Astrocyte (in vitro differentiated cells and primary cell): ENCODE data around the gene TNFAIP8L2. TPM values are rescaled to one million over a fixed set of nuclear protein-coding genes. Genes with fewer than 3 reads are reported as not detected.

Experiments
- DNase-seq: peaks from one replicate; pipeline ENCODE4 v3.0.0-alpha.2; 2010; ENCODE audit warnings: low read depth
- FAIRE-seq: peaks from 2 replicates; lab custom pipeline; 2011; peaks lifted over from hg19 to GRCh38; lab: Jason Lieb, UNC
- H2AFZ ChIP-seq: 2 replicates; pipeline ENCODE4 v1.6.0; 2012; ENCODE audit warnings: low read depth, low read length, inconsistent platforms
- H3K27ac ChIP-seq: 2 replicates; pipeline ENCODE4 v1.5.1; 2011; ENCODE audit warnings: low read depth, low read length, inconsistent platforms
- H3K27me3 ChIP-seq: 2 replicates; pipeline ENCODE4 v1.6.0; 2011; ENCODE audit warnings: low read length, inconsistent platforms; ENCODE audit not compliant: insufficient read depth
- H3K36me3 ChIP-seq: 2 replicates; pipeline ENCODE4 v1.5.1; 2011; ENCODE audit warnings: low read length, inconsistent platforms; ENCODE audit not compliant: insufficient read depth
- H3K4me1 ChIP-seq: 2 replicates; pipeline ENCODE4 v1.5.1; 2011; ENCODE audit warnings: low read length, inconsistent platforms; ENCODE audit not compliant: insufficient read depth
- H3K4me2 ChIP-seq: 2 replicates; pipeline ENCODE4 v1.6.0; 2012; ENCODE audit warnings: low read length, inconsistent platforms
- H3K4me3 ChIP-seq: 2 replicates; pipeline ENCODE4 v1.5.1; 2011; ENCODE audit warnings: low read depth, mild to moderate bottlenecking, low read length, inconsistent platforms; ENCODE audit not compliant: insufficient read depth
- H3K79me2 ChIP-seq: 2 replicates; pipeline ENCODE4 v1.6.0; 2012; ENCODE audit warnings: mild to moderate bottlenecking, low read length, inconsistent platforms; ENCODE audit not compliant: insufficient read depth
- H3K9ac ChIP-seq: 2 replicates; pipeline ENCODE4 v1.6.0; 2012; ENCODE audit warnings: mild to moderate bottlenecking, low read length, inconsistent platforms
- H3K9me3 ChIP-seq: 2 replicates; pipeline ENCODE4 v1.5.1; 2012; ENCODE audit warnings: low read depth, mild to moderate bottlenecking, low read length, inconsistent platforms; ENCODE audit not compliant: insufficient read depth
- H4K20me1 ChIP-seq: 2 replicates; pipeline ENCODE4 v1.6.0; 2012; ENCODE audit warnings: low read length, inconsistent platforms; ENCODE audit not compliant: insufficient read depth
- H3K27ac Mint-ChIP-seq: one replicate; pipeline ENCODE4 v1.8.0; 2021; ENCODE audit warnings: mild to moderate bottlenecking, mixed read lengths; ENCODE audit not compliant: unreplicated experiment
- H3K27me3 Mint-ChIP-seq: one replicate; pipeline ENCODE4 v1.8.0; 2021; ENCODE audit warnings: low read depth, mixed read lengths; ENCODE audit not compliant: unreplicated experiment
- H3K36me3 Mint-ChIP-seq: one replicate; pipeline ENCODE4 v1.8.0; 2021; ENCODE audit warnings: low read depth, mixed read lengths; ENCODE audit not compliant: unreplicated experiment
- H3K4me1 Mint-ChIP-seq: one replicate; pipeline ENCODE4 v1.8.0; 2021; ENCODE audit warnings: low read depth, mixed read lengths; ENCODE audit not compliant: unreplicated experiment
- H3K4me3 Mint-ChIP-seq: one replicate; pipeline ENCODE4 v1.8.0; 2021; ENCODE audit warnings: mild to moderate bottlenecking, moderate library complexity, mixed read lengths; ENCODE audit not compliant: unreplicated experiment
- H3K9me3 Mint-ChIP-seq: one replicate; pipeline ENCODE4 v1.8.0; 2021; ENCODE audit warnings: mild to moderate bottlenecking, mixed read lengths; ENCODE audit not compliant: unreplicated experiment
- CTCF ChIP-seq: IDR thresholded peaks from 2 replicates; pipeline ENCODE4 v1.5.1; 2011; ENCODE audit warnings: low read depth, mild to moderate bottlenecking, inconsistent platforms, low read length, moderate library complexity; ENCODE audit not compliant: insufficient read depth
- EZH2 ChIP-seq: IDR thresholded peaks from 2 replicates; pipeline ENCODE4 v1.6.1; 2012; ENCODE audit warnings: mild to moderate bottlenecking, low read length, inconsistent platforms; ENCODE audit not compliant: insufficient read depth
- total RNA-seq: library from RNA; stranded (reverse); gene quantifications from 2 replicates; pipeline ENCODE4 v1.2.1, GENCODE V29; 2021

TNFAIP8L2 gene
- total RNA-seq, 1 donor from 2014 or later: not detected

GRCh38 chr1:151130987-151131586 is 25.4 kb upstream of the TNFAIP8L2 start:
- Mint-ChIP-seq H3K9me3 (peaks cover 2% of the 10 kb centered on the region), H3K27ac (no peak overlapping the region), H3K4me3 (peak overlapping the region; percentile 69), H3K4me1 (no peaks in the 10 kb centered on the region), H3K27me3 (peaks cover 37% of the 10 kb centered on the region), H3K36me3 (peaks cover 20% of the 10 kb centered on the region)
- Histone ChIP-seq H3K4me2 (peak overlapping the region; percentile 83), H3K27me3 (peaks cover 2% of the 10 kb centered on the region), H3K9ac (peak overlapping the region; percentile 52), H3K27ac (no peak overlapping the region), H3K4me1 (peaks cover 9% of the 10 kb centered on the region), H3K4me3 (peak overlapping the region; percentile 54), H4K20me1 (no peaks in the 10 kb centered on the region), H3K79me2 (no peaks in the 10 kb centered on the region), H3K36me3 (no peaks in the 10 kb centered on the region), H3K9me3 (no peaks in the 10 kb centered on the region), H2AFZ (peak overlapping the region; percentile 79)
- peak; percentile 86 for DNase-seq
- TF ChIP-seq EZH2 (no peak), CTCF (no peak)
- no peak for FAIRE-seq

- peak overlapping the region; percentile 54 for H3K4me3 ChIP-seq
- Mint-ChIP-seq H3K4me3 (peak overlapping the region; percentile 57), H3K27ac (no peak overlapping the region), H3K4me1 (no peaks in the 10 kb centered on the region), H3K9me3 (peaks cover 2% of the 10 kb centered on the region), H3K36me3 (peaks cover 24% of the 10 kb centered on the region), H3K27me3 (peaks cover 38% of the 10 kb centered on the region)
- H3K4me1 ChIP-seq: peaks cover 9% of the 10 kb centered on the region
- FAIRE-seq (no peak), DNase-seq (no peak)
- no peak overlapping the region for H3K27ac ChIP-seq
- TF ChIP-seq CTCF (no peak), EZH2 (no peak)
- H3K9me3 ChIP-seq: no peaks in the 10 kb centered on the region
- peaks cover 2% of the 10 kb centered on the region for H3K27me3 ChIP-seq
- H3K36me3 ChIP-seq: no peaks in the 10 kb centered on the region
- H2AFZ ChIP-seq: peak overlapping the region; percentile 79
- H3K79me2 ChIP-seq: no peaks in the 10 kb centered on the region
- peak overlapping the region; percentile 83 for H3K4me2 ChIP-seq
- H3K9ac ChIP-seq: peak overlapping the region; percentile 52
- H4K20me1 ChIP-seq: no peaks in the 10 kb centered on the region
These were observed 24.6 kb upstream of the TNFAIP8L2 start for GRCh38 chr1:151131701-151132334.
